Activated CD4-positive, alpha-beta T cell treated with anti-CD3 and anti-CD28 coated beads for 48 hours (primary cell): Measurements from ENCODE around the gene GAK.

Experiments
- DNase-seq: peaks from one replicate; pipeline ENCODE4 v3.0.0-alpha.2; 2020

The GAK gene

GRCh38 chr4:906339-907102, 25.6 kb downstream of the GAK start:
- DNase-seq, result no peak

GRCh38 chr4:905485-906338, 26.4 kb downstream of the GAK start:
- DNase-seq, result no peak

- no peak for DNase-seq
These were observed 28.8 kb downstream of the GAK start for GRCh38 chr4:903066-904046.

GRCh38 chr4:901192-901910, 30.8 kb downstream of the GAK start:
- no peak for DNase-seq

- DNase-seq, result no peak
These were observed 31.4 kb downstream of the GAK start for GRCh38 chr4:900721-901120.

GRCh38 chr4:900073-900472, 32.0 kb downstream of the GAK start:
- no peak for DNase-seq

- DNase-seq, result no peak
These were observed 32.6 kb downstream of the GAK start for GRCh38 chr4:899556-899906.

GRCh38 chr4:898869-899555, 33.1 kb downstream of the GAK start:
- no peak for DNase-seq

- DNase-seq, result no peak
These were observed 34.0 kb downstream of the GAK start for GRCh38 chr4:898123-898522.

- no peak for DNase-seq
These were observed 35.5 kb downstream of the GAK start for GRCh38 chr4:896630-897029.

- no peak for DNase-seq
These were observed 35.9 kb downstream of the GAK start for GRCh38 chr4:896216-896615.

GRCh38 chr4:895596-895995, 36.5 kb downstream of the GAK start:
- DNase-seq, result no peak

- DNase-seq, result no peak
These were observed 38.0 kb downstream of the GAK start for GRCh38 chr4:893995-894705.

- no peak for DNase-seq
These were observed 38.7 kb downstream of the GAK start for GRCh38 chr4:893276-893994.

- no peak for DNase-seq
These were observed 39.3 kb downstream of the GAK start for GRCh38 chr4:892780-893179.

- peak; percentile 40 for DNase-seq
These were observed 40.4 kb downstream of the GAK start for GRCh38 chr4:891747-892146.

GRCh38 chr4:890036-890695, 42.0 kb downstream of the GAK start:
- no peak for DNase-seq

- DNase-seq, result no peak
These were observed 42.6 kb downstream of the GAK start for GRCh38 chr4:889516-889915.

- no peak for DNase-seq
These were observed 44.1 kb downstream of the GAK start for GRCh38 chr4:888029-888428.
